Ovary (tissue), 9 donors: ENCODE data around the gene PRKAB1. TPM values are rescaled to one million over a fixed set of nuclear protein-coding genes. Genes with fewer than 3 reads are reported as not detected.

ENCODE experiments used
- DNase-seq, 5 donors: peaks; one replicate each; pipeline ENCODE4 v3.0.0-alpha.2; 2019 to 2020
- H3K27ac ChIP-seq, 2 donors: fragments of 200-600 bp; one replicate each; pipeline versions ENCODE4 v1.5.1 to v1.8.0; 2019 to 2022
- H3K27me3 ChIP-seq: fragments of 200-600 bp; one replicate; pipeline ENCODE4 v1.8.0; 2022
- H3K36me3 ChIP-seq: fragments of 200-600 bp; sonication (generic); one replicate; pipeline ENCODE4 v1.5.1; 2019
- H3K4me1 ChIP-seq: one replicate; pipeline ENCODE4 v1.8.1; 2013; ENCODE audit warnings: mild to moderate bottlenecking, moderate library complexity; ENCODE audit not compliant: insufficient read depth
- H3K4me3 ChIP-seq: fragments of 200-600 bp; sonication (generic); one replicate; pipeline ENCODE4 v1.5.1; 2017
- H3K9me3 ChIP-seq, 2 donors: fragments of 200-600 bp in 1 of 2; sonication (generic) in 1 of 2; one replicate each; pipeline versions ENCODE4 v1.5.1 to v1.8.1; 2013 to 2019; ENCODE audit warnings: mild to moderate bottlenecking in 1 of 2, moderate library complexity in 1 of 2
- CTCF ChIP-seq, 3 donors: fragments of 450-650 bp in 2 of 3; fragments of 200-600 bp in 1 of 3; IDR thresholded peaks; one replicate each; pipeline versions ENCODE4 v1.5.1 to v1.8.0; 2016 to 2022; ENCODE audit warnings: antibody characterized with exemption in 3 of 3, mild to moderate bottlenecking in 1 of 3
- EP300 ChIP-seq: sonication (generic); formaldehyde crosslinking; IDR thresholded peaks from one replicate; pipeline ENCODE4 v1.6.1; 2017; ENCODE audit warnings: antibody characterized with exemption
- POLR2A ChIP-seq: fragments of 450-650 bp; IDR thresholded peaks from one replicate; pipeline ENCODE4 v1.6.1; 2017; ENCODE audit warnings: antibody characterized with exemption, mild to moderate bottlenecking, moderate library complexity
- WGBS, 3 donors: extraction: QIAGEN DNeasy Blood & Tissue Kit in 1 of 3; methylation state at CpG; one replicate each; pipeline versions ENCODE4 v1.1.5 to v1.1.7; 2013 to 2017; 5-methylcytosine and 5-hydroxymethylcytosine counted together
- intact Hi-C, 4 donors: fragments of 100-400 bp; cut with DNase I; formaldehyde crosslinking; loops; one replicate each; pipeline versions ENCODE4 v1.11.0 to v1.15.1; 2022 to 2023
- polyA plus RNA-seq, 2 donors: library from polyadenylated mRNA; stranded (reverse); fragments of 200-250 nt in 1 of 2; fragments of 350-450 nt in 1 of 2; fragmentation: Illumina TruSeq in 1 of 2; extraction: RNeasy Lipid Tissue Mini Kit (QIAGEN cat#74804) in 1 of 2; gene quantifications; one replicate each; pipeline ENCODE4 v1.2.3, GENCODE V29; 2013 to 2014
- total RNA-seq, 7 donors: library from RNA; depleted of rRNA in 2 of 7; stranded (reverse); fragments of >200 nt in 2 of 7; fragmentation: NEBNext Ultra II Directional in 3 of 7; extraction: Animal tissue kit (Norgen Biotek cat#: 25700) in 3 of 7; gene quantifications; one replicate each; pipeline versions ENCODE4 v1.1.0 to v1.2.4, GENCODE V29; 2016 to 2023
- donor health status: DM: no; HTN: no; CAD: no; lungs with moderate emphysema.
- donor health status: DM: no; HTN: no; CAD: no.
- donor health status: Bipolar disorder and iron deficiency.
- donor health status: DM: yes; HTN: yes; CAD: no.
- donor health status: DM: no; HTN: no; CAD: no.
- donor health status: DM: yes; HTN: yes; CAD: no.

Gene PRKAB1
- total and polyA plus RNA-seq, 9 donors: 12.5 to 37.1 (median 24.8) TPM

GRCh38 chr12:119660076-119660475, 7.9 kb upstream of the PRKAB1 start:
- TF ChIP-seq CTCF (IDR thresholded peaks at IDR 0.05) (no peak), EP300 (no peak), POLR2A (no peak)
- WGBS, 3 donors: 76 to 87% (median 80%) methylated on average over 5 of the region's 5 CpGs
- Histone ChIP-seq H3K36me3 (no peaks in the 10 kb centered on the region), H3K4me3 (no peak overlapping the region), H3K9me3 (no peaks in the 10 kb centered on the region), H3K27ac (no peak overlapping the region), H3K27me3 (no peaks in the 10 kb centered on the region), H3K4me1 (no peaks in the 10 kb centered on the region)
- DNase-seq: no peak
- intact Hi-C loops: no loop called here

GRCh38 chr12:119661882-119662281, 6.1 kb upstream of the PRKAB1 start:
- no peak for DNase-seq
- Histone ChIP-seq H3K27ac (no peak overlapping the region), H3K36me3 (no peaks in the 10 kb centered on the region), H3K9me3 (no peaks in the 10 kb centered on the region), H3K4me3 (no peak overlapping the region), H3K4me1 (no peaks in the 10 kb centered on the region), H3K27me3 (no peaks in the 10 kb centered on the region)
- 48 to 65% (median 54%) methylated on average over 4 of the region's 4 CpGs for WGBS, 3 donors
- intact Hi-C loops: no loop called here
- TF ChIP-seq CTCF (IDR thresholded peaks at IDR 0.05): no peak
- TF ChIP-seq POLR2A: no peak
- no peak for TF ChIP-seq EP300

GRCh38 chr12:119664642-119665041, 3.3 kb upstream of the PRKAB1 start:
- H3K27me3 ChIP-seq: no peaks in the 10 kb centered on the region
- H3K4me3 ChIP-seq: no peak overlapping the region
- WGBS, 3 donors: 74 to 90% (median 90%) methylated on average over 1 of the region's 1 CpG
- H3K27ac ChIP-seq: no peak overlapping the region
- TF ChIP-seq POLR2A: no peak
- TF ChIP-seq EP300: no peak
- TF ChIP-seq CTCF (IDR thresholded peaks at IDR 0.05): no peak
- intact Hi-C loops: no loop called here
- no peaks in the 10 kb centered on the region for H3K36me3 ChIP-seq
- no peak for DNase-seq
- H3K9me3 ChIP-seq: no peaks in the 10 kb centered on the region
- peaks cover 2% of the 10 kb centered on the region for H3K4me1 ChIP-seq

- 78 to 90% (median 85%) methylated on average over 4 of the region's 4 CpGs for WGBS, 3 donors
- no peak overlapping the region for H3K4me3 ChIP-seq
- TF ChIP-seq EP300: no peak
- no peak for TF ChIP-seq CTCF (IDR thresholded peaks at IDR 0.05)
- TF ChIP-seq POLR2A: no peak
- no peaks in the 10 kb centered on the region for H3K27me3 ChIP-seq
- DNase-seq: no peak
- peaks cover 3% of the 10 kb centered on the region for H3K4me1 ChIP-seq
- H3K27ac ChIP-seq: no peak overlapping the region
- no peaks in the 10 kb centered on the region for H3K36me3 ChIP-seq
- no peaks in the 10 kb centered on the region for H3K9me3 ChIP-seq
- intact Hi-C loops: no loop called here
Observed at GRCh38 chr12:119665164-119665929, 2.6 kb upstream of the PRKAB1 start.
